ENCODE data around the gene OLFM1. TPM values are rescaled to one million over a fixed set of nuclear protein-coding genes. Genes with fewer than 3 reads are reported as not detected.

OLFM1 gene
- total and polyA plus RNA-seq, 2 donors from 2014 or later = 2.9 to 33.7 TPM

DNA sequence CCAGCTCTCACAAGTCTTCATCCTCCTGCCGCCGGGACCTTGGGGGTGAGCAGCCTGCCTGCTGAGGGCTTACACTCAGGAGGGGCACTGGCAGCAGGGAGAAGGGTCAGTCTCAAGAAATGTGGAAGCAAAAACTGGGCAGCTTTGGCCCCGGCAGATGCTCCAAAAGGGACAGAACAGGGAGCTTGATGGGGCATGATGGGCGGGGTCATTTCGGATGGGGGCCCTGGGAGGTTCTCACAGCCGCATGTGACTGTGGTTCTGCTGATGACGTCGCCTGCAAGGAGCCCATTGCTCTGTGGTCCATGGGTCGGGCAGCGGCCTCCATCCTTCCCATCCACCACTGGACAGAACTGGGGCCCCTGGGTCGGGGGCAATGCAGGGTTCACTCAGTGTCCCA, 76.6 kb downstream of the OLFM1 start:
- Histone ChIP-seq H3K4me3 (ENCODE audit: low read length in 3 of 3) (no peak overlapping the region), H3K9ac (ENCODE audit: low read length in 3 of 3) (no peak overlapping the region), H3K36me3 (ENCODE audit: control insufficient read depth in 2 of 3, insufficient read depth in 3 of 3, low read length in 3 of 3) (no peaks in the 10 kb centered on the region), H3K27ac (ENCODE audit: low read depth in 2 of 2, low read length in 2 of 2) (no peak overlapping the region), H3K9me3 (ENCODE audit: control insufficient read depth in 2 of 3, insufficient read depth in 1 of 3, low read length in 3 of 3) (no peaks in the 10 kb centered on the region), H3K27me3 (ENCODE audit: control insufficient read depth, insufficient read depth, low read length) (no peaks in the 10 kb centered on the region), H3K4me1 (ENCODE audit: control insufficient read depth in 2 of 3, insufficient read depth in 2 of 3, low read depth in 1 of 3, low read length in 3 of 3) (no peaks in the 10 kb centered on the region)
- no peak for FAIRE-seq
- peak in 1 of 5 donors; percentile 54 for DNase-seq
- intact Hi-C loops (cut with DNase I) = no loop called here
- TF ChIP-seq, protein P1, sequence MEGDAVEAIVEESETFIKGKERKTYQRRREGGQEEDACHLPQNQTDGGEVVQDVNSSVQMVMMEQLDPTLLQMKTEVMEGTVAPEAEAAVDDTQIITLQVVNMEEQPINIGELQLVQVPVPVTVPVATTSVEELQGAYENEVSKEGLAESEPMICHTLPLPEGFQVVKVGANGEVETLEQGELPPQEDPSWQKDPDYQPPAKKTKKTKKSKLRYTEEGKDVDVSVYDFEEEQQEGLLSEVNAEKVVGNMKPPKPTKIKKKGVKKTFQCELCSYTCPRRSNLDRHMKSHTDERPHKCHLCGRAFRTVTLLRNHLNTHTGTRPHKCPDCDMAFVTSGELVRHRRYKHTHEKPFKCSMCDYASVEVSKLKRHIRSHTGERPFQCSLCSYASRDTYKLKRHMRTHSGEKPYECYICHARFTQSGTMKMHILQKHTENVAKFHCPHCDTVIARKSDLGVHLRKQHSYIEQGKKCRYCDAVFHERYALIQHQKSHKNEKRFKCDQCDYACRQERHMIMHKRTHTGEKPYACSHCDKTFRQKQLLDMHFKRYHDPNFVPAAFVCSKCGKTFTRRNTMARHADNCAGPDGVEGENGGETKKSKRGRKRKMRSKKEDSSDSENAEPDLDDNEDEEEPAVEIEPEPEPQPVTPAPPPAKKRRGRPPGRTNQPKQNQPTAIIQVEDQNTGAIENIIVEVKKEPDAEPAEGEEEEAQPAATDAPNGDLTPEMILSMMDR (IDR thresholded peaks at IDR 0.05; ENCODE audit: borderline replicate concordance, extremely low read depth, insufficient read depth) = no peak

DNA sequence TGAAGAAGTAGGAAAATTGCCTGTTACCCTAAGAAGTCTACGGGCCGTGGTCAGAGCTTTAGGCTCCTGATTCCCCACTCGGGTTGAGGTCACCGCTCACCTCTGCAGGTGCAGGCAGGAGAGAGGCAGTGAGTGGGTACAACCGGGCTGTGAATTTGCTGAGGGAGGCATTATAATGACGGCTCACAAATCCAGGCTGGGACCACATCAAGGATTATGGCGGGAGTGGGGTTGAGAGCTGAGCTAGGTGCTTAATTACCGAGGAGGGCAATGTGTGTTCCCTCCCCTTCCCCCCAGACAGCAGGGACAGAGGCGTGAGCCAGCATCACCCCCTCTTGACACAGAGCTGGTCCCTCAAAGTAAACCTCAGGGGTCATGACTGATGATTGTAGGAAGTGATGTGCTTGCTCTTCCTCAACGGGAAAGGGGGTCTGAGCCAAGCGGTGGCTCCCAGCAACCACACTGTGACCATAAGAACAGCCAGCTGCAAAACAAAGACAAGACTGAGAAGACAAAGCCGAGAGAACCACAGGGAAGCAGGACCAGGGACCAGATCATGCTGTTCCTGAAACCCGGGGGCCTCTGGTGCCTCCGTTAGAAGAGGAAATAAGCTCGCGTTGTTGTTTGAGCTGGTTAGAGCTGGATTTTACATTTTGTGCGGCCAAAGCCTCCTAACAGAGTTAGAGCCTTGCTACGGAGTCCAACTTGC, 77.7 kb downstream of the OLFM1 start:
- no peak for FAIRE-seq
- no peak overlapping the region for H3K9ac ChIP-seq (ENCODE audit: low read length in 3 of 3)
- H3K27me3 ChIP-seq (ENCODE audit: control insufficient read depth, insufficient read depth, low read length) = no peaks in the 10 kb centered on the region
- no peak for DNase-seq
- no peaks in the 10 kb centered on the region for H3K36me3 ChIP-seq (ENCODE audit: control insufficient read depth in 2 of 3, insufficient read depth in 3 of 3, low read length in 3 of 3)
- H3K4me1 ChIP-seq (ENCODE audit: control insufficient read depth in 2 of 3, insufficient read depth in 2 of 3, low read depth in 1 of 3, low read length in 3 of 3) = no peaks in the 10 kb centered on the region
- no peak overlapping the region for H3K4me3 ChIP-seq (ENCODE audit: low read length in 3 of 3)
- no peaks in the 10 kb centered on the region for H3K9me3 ChIP-seq (ENCODE audit: control insufficient read depth in 2 of 3, insufficient read depth in 1 of 3, low read length in 3 of 3)
- TF ChIP-seq, protein P1 (IDR thresholded peaks at IDR 0.05; ENCODE audit: borderline replicate concordance, extremely low read depth, insufficient read depth) = no peak
- intact Hi-C loops (cut with DNase I) = no loop called here
- no peak overlapping the region for H3K27ac ChIP-seq (ENCODE audit: low read depth in 2 of 2, low read length in 2 of 2)

DNA sequence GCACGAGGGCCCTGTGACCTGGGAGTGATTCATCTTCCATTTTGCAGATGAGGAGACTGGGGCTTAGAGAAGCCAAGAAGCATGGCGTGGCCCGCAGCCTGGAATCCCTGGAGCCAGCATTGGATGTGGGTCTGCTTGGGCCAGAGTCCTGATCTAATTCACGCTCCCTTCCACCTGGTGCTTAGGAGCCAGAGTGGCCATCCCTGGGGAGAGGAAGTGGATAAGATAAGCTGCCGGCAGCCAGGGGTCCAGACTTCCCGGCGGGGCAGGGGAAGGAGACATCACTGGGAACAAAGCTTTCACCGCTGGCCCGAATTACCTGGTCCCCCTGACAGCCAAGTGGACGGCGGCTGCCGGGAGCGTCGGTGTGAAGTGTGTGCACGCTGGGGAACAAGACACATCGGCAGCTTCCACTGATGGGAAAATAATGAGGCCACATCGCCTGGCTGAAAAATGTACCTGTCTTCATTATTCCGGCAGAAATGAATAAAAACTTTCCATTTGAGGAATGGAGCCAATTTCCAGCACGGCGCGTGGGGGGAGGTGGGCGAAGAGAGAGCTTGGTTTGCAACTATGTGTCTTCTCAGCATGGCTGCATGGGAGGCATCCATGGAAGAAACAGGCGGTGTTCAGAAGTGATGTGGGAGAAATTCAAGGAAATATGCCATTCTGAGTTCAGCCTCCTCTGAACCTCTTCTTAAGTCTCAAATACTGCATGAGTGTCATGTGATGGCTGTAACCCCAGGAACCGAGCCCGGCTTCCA, 78.5 kb downstream of the OLFM1 start:
- Histone ChIP-seq H3K9me3 (ENCODE audit: control insufficient read depth in 2 of 3, insufficient read depth in 1 of 3, low read length in 3 of 3) (no peaks in the 10 kb centered on the region), H3K4me3 (ENCODE audit: low read length in 3 of 3) (no peak overlapping the region), H3K4me1 (ENCODE audit: control insufficient read depth in 2 of 3, insufficient read depth in 2 of 3, low read depth in 1 of 3, low read length in 3 of 3) (no peaks in the 10 kb centered on the region), H3K9ac (ENCODE audit: low read length in 3 of 3) (no peak overlapping the region), H3K27ac (ENCODE audit: low read depth in 2 of 2, low read length in 2 of 2) (no peak overlapping the region), H3K27me3 (ENCODE audit: control insufficient read depth, insufficient read depth, low read length) (no peaks in the 10 kb centered on the region), H3K36me3 (ENCODE audit: control insufficient read depth in 2 of 3, insufficient read depth in 3 of 3, low read length in 3 of 3) (no peaks in the 10 kb centered on the region)
- FAIRE-seq = no peak
- DNase-seq = peak in 1 of 5 donors; percentile 41
- TF ChIP-seq, protein P1 (IDR thresholded peaks at IDR 0.05; ENCODE audit: borderline replicate concordance, extremely low read depth, insufficient read depth) = no peak
- intact Hi-C loops (cut with DNase I) = no loop called here

Measured in kidney (tissue), 14 donors.